ENCODE measurements around the gene EPHB1. TPM values are rescaled to one million over a fixed set of nuclear protein-coding genes. Genes with fewer than 3 reads are reported as not detected.

EPHB1 gene
- polyA plus RNA-seq, 4 donors, result 0.65 to 1.0 TPM; not detected in 2

GRCh38 chr3:135248213-135248612 lies 453.2 kb downstream of the EPHB1 start:
- Histone ChIP-seq H3K36me3 (ENCODE audit: control insufficient read depth in 3 of 3, insufficient read depth in 2 of 3, low read depth in 1 of 3, low read length in 3 of 3) (no peaks in the 10 kb centered on the region), H3K4me1 (ENCODE audit: control insufficient read depth in 3 of 3, insufficient read depth in 2 of 3, low read depth in 1 of 3, low read length in 2 of 3) (no peaks in the 10 kb centered on the region), H3K4me3 (ENCODE audit: low read depth in 1 of 3, low read length in 3 of 3) (no peak overlapping the region), H3K27ac (ENCODE audit: low read depth in 1 of 3, low read length in 2 of 3) (no peak overlapping the region), H3K27me3 (ENCODE audit: control insufficient read depth in 3 of 3, insufficient read depth in 3 of 3, low read length in 3 of 3) (no peaks in the 10 kb centered on the region), H3K9me3 (ENCODE audit: control insufficient read depth in 2 of 2, insufficient read depth in 1 of 2, low read depth in 1 of 2, low read length in 1 of 2) (no peaks in the 10 kb centered on the region)
- 89 to 92% (median 90%) methylated on average over 12 of the region's 12 CpGs for whole genome bisulfite sequencing, 3 donors
- FAIRE-seq (no peak), DNase-seq (no peak)

DNA sequence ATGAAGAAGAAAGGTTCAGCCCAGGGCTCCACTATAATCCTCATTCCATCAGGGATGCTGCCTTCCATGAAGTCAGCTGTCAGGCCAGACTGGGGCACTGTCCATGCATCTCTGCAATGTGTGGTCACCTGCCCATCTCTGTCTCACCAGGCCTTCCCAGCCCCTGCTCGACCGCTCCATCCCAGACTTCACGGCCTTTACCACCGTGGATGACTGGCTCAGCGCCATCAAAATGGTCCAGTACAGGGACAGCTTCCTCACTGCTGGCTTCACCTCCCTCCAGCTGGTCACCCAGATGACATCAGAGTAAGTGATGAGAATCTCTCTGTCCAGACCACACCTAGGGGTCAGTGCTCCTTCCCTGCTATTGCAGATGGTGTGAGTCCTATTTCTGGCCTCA lies 454.1 kb downstream of the EPHB1 start:
- Histone ChIP-seq H3K36me3 (ENCODE audit: control insufficient read depth in 3 of 3, insufficient read depth in 2 of 3, low read depth in 1 of 3, low read length in 3 of 3) (no peaks in the 10 kb centered on the region), H3K9me3 (ENCODE audit: control insufficient read depth in 2 of 2, insufficient read depth in 1 of 2, low read depth in 1 of 2, low read length in 1 of 2) (no peaks in the 10 kb centered on the region), H3K4me1 (ENCODE audit: control insufficient read depth in 3 of 3, insufficient read depth in 2 of 3, low read depth in 1 of 3, low read length in 2 of 3) (no peaks in the 10 kb centered on the region), H3K27ac (ENCODE audit: low read depth in 1 of 3, low read length in 2 of 3) (no peak overlapping the region), H3K27me3 (ENCODE audit: control insufficient read depth in 3 of 3, insufficient read depth in 3 of 3, low read length in 3 of 3) (no peaks in the 10 kb centered on the region), H3K4me3 (ENCODE audit: low read depth in 1 of 3, low read length in 3 of 3) (no peak overlapping the region)
- FAIRE-seq (no peak), DNase-seq (no peak)
- WGBS, 3 donors, result 90 to 99% (median 91%) methylated on average over 5 of the region's 5 CpGs

DNA sequence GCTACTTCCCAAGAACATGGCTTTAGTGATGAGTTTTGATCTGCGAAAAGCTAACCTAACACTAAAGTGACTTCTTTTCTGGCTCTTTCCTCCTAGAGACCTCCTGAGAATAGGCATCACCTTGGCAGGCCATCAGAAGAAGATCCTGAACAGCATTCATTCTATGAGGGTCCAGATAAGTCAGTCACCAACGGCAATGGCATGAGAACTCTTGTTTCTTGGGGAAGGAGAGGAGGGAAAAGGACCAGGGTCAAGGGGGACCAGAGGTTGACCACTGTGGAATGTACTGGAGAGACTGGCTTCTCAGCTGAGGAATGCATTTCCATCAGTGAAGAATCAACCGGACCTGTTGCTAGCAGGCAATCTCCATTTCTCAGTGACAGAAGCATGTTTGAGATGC lies 463.9 kb downstream of the EPHB1 start:
- Histone ChIP-seq H3K4me1 (ENCODE audit: control insufficient read depth in 3 of 3, insufficient read depth in 2 of 3, low read depth in 1 of 3, low read length in 2 of 3) (no peaks in the 10 kb centered on the region), H3K36me3 (ENCODE audit: control insufficient read depth in 3 of 3, insufficient read depth in 2 of 3, low read depth in 1 of 3, low read length in 3 of 3) (no peaks in the 10 kb centered on the region), H3K4me3 (ENCODE audit: low read depth in 1 of 3, low read length in 3 of 3) (no peak overlapping the region), H3K27me3 (ENCODE audit: control insufficient read depth in 3 of 3, insufficient read depth in 3 of 3, low read length in 3 of 3) (no peaks in the 10 kb centered on the region), H3K9me3 (ENCODE audit: control insufficient read depth in 2 of 2, insufficient read depth in 1 of 2, low read depth in 1 of 2, low read length in 1 of 2) (no peaks in the 10 kb centered on the region), H3K27ac (ENCODE audit: low read depth in 1 of 3, low read length in 2 of 3) (no peak overlapping the region)
- no peak for FAIRE-seq
- DNase-seq, result no peak
- 83 to 88% (median 87%) methylated on average over 3 of the region's 3 CpGs for WGBS, 3 donors

DNA sequence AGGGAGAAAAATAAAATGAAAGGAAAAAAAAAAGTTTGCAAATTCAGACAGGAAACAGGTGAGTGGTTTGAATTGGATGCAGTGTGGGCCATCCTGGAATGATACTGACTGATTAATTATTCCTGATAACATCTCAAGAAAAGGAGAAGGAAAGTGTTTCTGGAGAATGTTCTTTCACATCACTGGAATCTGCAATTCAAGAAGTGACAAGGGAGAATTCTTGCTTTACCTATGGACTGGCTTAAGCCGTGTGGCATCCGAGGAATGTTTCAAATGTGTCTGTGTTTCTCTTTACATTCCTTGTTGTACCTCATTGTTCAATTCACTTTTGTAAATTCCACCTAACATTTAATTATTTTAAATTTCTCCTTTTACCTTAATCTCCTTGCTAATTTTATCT lies 465.0 kb downstream of the EPHB1 start:
- no peaks in the 10 kb centered on the region for H3K9me3 ChIP-seq (ENCODE audit: control insufficient read depth in 2 of 2, insufficient read depth in 1 of 2, low read depth in 1 of 2, low read length in 1 of 2)
- H3K27me3 ChIP-seq (ENCODE audit: control insufficient read depth in 3 of 3, insufficient read depth in 3 of 3, low read length in 3 of 3), result no peaks in the 10 kb centered on the region
- FAIRE-seq (no peak), DNase-seq (no peak)
- no peak overlapping the region for H3K4me3 ChIP-seq (ENCODE audit: low read depth in 1 of 3, low read length in 3 of 3)
- H3K4me1 ChIP-seq (ENCODE audit: control insufficient read depth in 3 of 3, insufficient read depth in 2 of 3, low read depth in 1 of 3, low read length in 2 of 3), result no peaks in the 10 kb centered on the region
- H3K27ac ChIP-seq (ENCODE audit: low read depth in 1 of 3, low read length in 2 of 3), result no peak overlapping the region
- H3K36me3 ChIP-seq (ENCODE audit: control insufficient read depth in 3 of 3, insufficient read depth in 2 of 3, low read depth in 1 of 3, low read length in 3 of 3), result no peaks in the 10 kb centered on the region
- 81 to 87% (median 86%) methylated on average over 2 of the region's 2 CpGs for WGBS, 3 donors

- Histone ChIP-seq H3K36me3 (ENCODE audit: control insufficient read depth in 3 of 3, insufficient read depth in 2 of 3, low read depth in 1 of 3, low read length in 3 of 3) (no peaks in the 10 kb centered on the region), H3K4me3 (ENCODE audit: low read depth in 1 of 3, low read length in 3 of 3) (no peak overlapping the region), H3K9me3 (ENCODE audit: control insufficient read depth in 2 of 2, insufficient read depth in 1 of 2, low read depth in 1 of 2, low read length in 1 of 2) (no peaks in the 10 kb centered on the region), H3K27me3 (ENCODE audit: control insufficient read depth in 3 of 3, insufficient read depth in 3 of 3, low read length in 3 of 3) (no peaks in the 10 kb centered on the region), H3K27ac (ENCODE audit: low read depth in 1 of 3, low read length in 2 of 3) (no peak overlapping the region), H3K4me1 (ENCODE audit: control insufficient read depth in 3 of 3, insufficient read depth in 2 of 3, low read depth in 1 of 3, low read length in 2 of 3) (no peaks in the 10 kb centered on the region)
- no peak for FAIRE-seq
- DNase-seq, result no peak
- WGBS, 3 donors, result 88 to 91% (median 89%) methylated on average over 6 of the region's 6 CpGs
Measured at GRCh38 chr3:135261214-135261775, 466.2 kb downstream of the EPHB1 start.

- H3K36me3 ChIP-seq (ENCODE audit: control insufficient read depth in 3 of 3, insufficient read depth in 2 of 3, low read depth in 1 of 3, low read length in 3 of 3), result no peaks in the 10 kb centered on the region
- no peaks in the 10 kb centered on the region for H3K27me3 ChIP-seq (ENCODE audit: control insufficient read depth in 3 of 3, insufficient read depth in 3 of 3, low read length in 3 of 3)
- no peak overlapping the region for H3K4me3 ChIP-seq (ENCODE audit: low read depth in 1 of 3, low read length in 3 of 3)
- 87 to 93% (median 88%) methylated on average over 1 of the region's 1 CpG for WGBS, 3 donors
- DNase-seq (no peak), FAIRE-seq (no peak)
- no peak overlapping the region for H3K27ac ChIP-seq (ENCODE audit: low read depth in 1 of 3, low read length in 2 of 3)
- no peaks in the 10 kb centered on the region for H3K4me1 ChIP-seq (ENCODE audit: control insufficient read depth in 3 of 3, insufficient read depth in 2 of 3, low read depth in 1 of 3, low read length in 2 of 3)
- no peaks in the 10 kb centered on the region for H3K9me3 ChIP-seq (ENCODE audit: control insufficient read depth in 2 of 2, insufficient read depth in 1 of 2, low read depth in 1 of 2, low read length in 1 of 2)
Measured at GRCh38 chr3:135261916-135262315, 466.9 kb downstream of the EPHB1 start.

GRCh38 chr3:135262441-135262840 lies 467.4 kb downstream of the EPHB1 start:
- Histone ChIP-seq H3K36me3 (ENCODE audit: control insufficient read depth in 3 of 3, insufficient read depth in 2 of 3, low read depth in 1 of 3, low read length in 3 of 3) (no peaks in the 10 kb centered on the region), H3K27ac (ENCODE audit: low read depth in 1 of 3, low read length in 2 of 3) (no peak overlapping the region), H3K27me3 (ENCODE audit: control insufficient read depth in 3 of 3, insufficient read depth in 3 of 3, low read length in 3 of 3) (no peaks in the 10 kb centered on the region), H3K4me1 (ENCODE audit: control insufficient read depth in 3 of 3, insufficient read depth in 2 of 3, low read depth in 1 of 3, low read length in 2 of 3) (no peaks in the 10 kb centered on the region), H3K9me3 (ENCODE audit: control insufficient read depth in 2 of 2, insufficient read depth in 1 of 2, low read depth in 1 of 2, low read length in 1 of 2) (no peaks in the 10 kb centered on the region), H3K4me3 (ENCODE audit: low read depth in 1 of 3, low read length in 3 of 3) (no peak overlapping the region)
- WGBS, 3 donors, result 83 to 87% (median 84%) methylated on average over 4 of the region's 4 CpGs
- FAIRE-seq (no peak), DNase-seq (no peak)

- DNase-seq (no peak), FAIRE-seq (no peak)
- H3K36me3 ChIP-seq (ENCODE audit: control insufficient read depth in 3 of 3, insufficient read depth in 2 of 3, low read depth in 1 of 3, low read length in 3 of 3), result no peaks in the 10 kb centered on the region
- H3K4me3 ChIP-seq (ENCODE audit: low read depth in 1 of 3, low read length in 3 of 3), result no peak overlapping the region
- no peaks in the 10 kb centered on the region for H3K9me3 ChIP-seq (ENCODE audit: control insufficient read depth in 2 of 2, insufficient read depth in 1 of 2, low read depth in 1 of 2, low read length in 1 of 2)
- no peaks in the 10 kb centered on the region for H3K27me3 ChIP-seq (ENCODE audit: control insufficient read depth in 3 of 3, insufficient read depth in 3 of 3, low read length in 3 of 3)
- WGBS, 3 donors, result 68 to 92% (median 69%) methylated on average over 3 of the region's 3 CpGs
- no peaks in the 10 kb centered on the region for H3K4me1 ChIP-seq (ENCODE audit: control insufficient read depth in 3 of 3, insufficient read depth in 2 of 3, low read depth in 1 of 3, low read length in 2 of 3)
- H3K27ac ChIP-seq (ENCODE audit: low read depth in 1 of 3, low read length in 2 of 3), result no peak overlapping the region
Measured at GRCh38 chr3:135263331-135263730, 468.3 kb downstream of the EPHB1 start.

- no peaks in the 10 kb centered on the region for H3K27me3 ChIP-seq (ENCODE audit: control insufficient read depth in 3 of 3, insufficient read depth in 3 of 3, low read length in 3 of 3)
- 77 to 84% (median 83%) methylated on average over 6 of the region's 6 CpGs for WGBS, 3 donors
- no peaks in the 10 kb centered on the region for H3K4me1 ChIP-seq (ENCODE audit: control insufficient read depth in 3 of 3, insufficient read depth in 2 of 3, low read depth in 1 of 3, low read length in 2 of 3)
- no peak overlapping the region for H3K27ac ChIP-seq (ENCODE audit: low read depth in 1 of 3, low read length in 2 of 3)
- H3K36me3 ChIP-seq (ENCODE audit: control insufficient read depth in 3 of 3, insufficient read depth in 2 of 3, low read depth in 1 of 3, low read length in 3 of 3), result no peaks in the 10 kb centered on the region
- no peak for DNase-seq
- no peak overlapping the region for H3K4me3 ChIP-seq (ENCODE audit: low read depth in 1 of 3, low read length in 3 of 3)
- no peaks in the 10 kb centered on the region for H3K9me3 ChIP-seq (ENCODE audit: control insufficient read depth in 2 of 2, insufficient read depth in 1 of 2, low read depth in 1 of 2, low read length in 1 of 2)
- no peak for FAIRE-seq
Measured at GRCh38 chr3:135267487-135267886, 472.4 kb downstream of the EPHB1 start.
